NOMO-1 (cell line): ENCODE results near the gene OFD1.
A peak's percentile ranks its signal among the peaks of the same experiment; 100 is the strongest.

Experiments
- DNase-seq, 2 experiments: peaks; one replicate each; lab custom pipeline; 2025; ENCODE audit not compliant: unreplicated experiment in 2 of 2; lab: John Stamatoyannopoulos, UW

OFD1 gene

GRCh38 chrX:13734278-13735172, at the start of gene OFD1, which contains the start of gene TRAPPC2:
OFD1 (plus strand) TSS chrX:13734748; CDS start chrX:13735072, 324 bp downstream.
TRAPPC2 (minus strand) TSS chrX:13734620; CDS start chrX:13719963, 14,657 bp downstream.
- DNase-seq, result peak; percentile 97

GRCh38 chrX:13685126-13685763, 49.3 kb upstream of the OFD1 start:
- no peak for DNase-seq

- DNase-seq, result no peak
Measured at GRCh38 chrX:13687203-13687602, 47.3 kb upstream of the OFD1 start.

- peak in 1 of 2 experiments; percentile 16 for DNase-seq
Measured at GRCh38 chrX:13688384-13688957, 46.1 kb upstream of the OFD1 start.

- peak; percentile 63 to 79 for DNase-seq
Measured at GRCh38 chrX:13688958-13689740, 45.4 kb upstream of the OFD1 start, which contains the start of gene RAB9A. RAB9A (plus strand) TSS chrX:13689128; CDS start chrX:13708747, 19,619 bp downstream.

- DNase-seq, result peak in 1 of 2 experiments; percentile 32
Measured at GRCh38 chrX:13689741-13690211, 44.8 kb upstream of the OFD1 start.

DNA sequence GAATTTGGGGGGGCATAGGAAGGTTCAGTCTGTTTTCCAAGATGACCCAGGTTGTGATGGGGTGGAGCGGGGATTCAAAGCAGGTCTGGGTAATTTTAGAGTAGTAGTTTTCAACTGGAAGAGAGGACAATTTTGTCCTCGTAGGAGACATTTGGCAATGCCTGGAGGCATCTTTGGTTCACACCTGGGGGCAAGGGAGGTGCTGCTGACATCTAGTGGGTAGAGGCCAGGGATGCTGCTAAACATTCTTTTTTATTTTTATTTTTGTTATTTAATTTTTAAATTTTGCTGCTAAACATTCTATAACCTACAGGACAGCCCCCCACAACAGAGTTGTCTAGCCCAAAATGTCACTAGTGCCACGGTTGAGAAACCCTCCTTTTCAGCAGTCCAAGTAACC, 43.7 kb upstream of the OFD1 start:
- DNase-seq, result no peak

DNA sequence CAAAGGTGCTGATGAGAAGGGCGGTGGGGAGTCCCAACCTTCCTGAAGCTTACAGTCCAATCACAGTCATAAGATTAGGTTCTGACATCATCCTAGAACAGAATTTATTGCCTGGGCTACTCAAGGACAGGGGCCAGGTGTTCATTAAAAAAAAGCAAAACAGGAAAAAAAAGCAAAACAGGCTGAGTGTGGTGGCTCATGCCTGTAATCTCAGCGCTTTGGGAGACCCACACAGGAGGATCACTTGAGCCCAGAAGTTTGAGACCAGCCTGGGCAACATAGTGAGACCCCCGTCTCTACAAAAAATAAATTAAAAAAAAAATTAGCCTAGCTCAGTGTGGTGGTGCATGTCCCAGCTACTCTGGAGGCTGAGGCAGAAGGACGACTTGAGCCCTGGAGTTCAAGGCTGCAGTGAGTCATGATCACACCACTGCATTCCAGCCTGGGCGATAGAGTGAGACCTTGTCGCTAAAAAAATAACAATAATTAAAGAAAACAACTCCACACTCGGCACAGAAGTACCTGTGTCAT, 42.6 kb upstream of the OFD1 start:
- DNase-seq, result no peak

DNA sequence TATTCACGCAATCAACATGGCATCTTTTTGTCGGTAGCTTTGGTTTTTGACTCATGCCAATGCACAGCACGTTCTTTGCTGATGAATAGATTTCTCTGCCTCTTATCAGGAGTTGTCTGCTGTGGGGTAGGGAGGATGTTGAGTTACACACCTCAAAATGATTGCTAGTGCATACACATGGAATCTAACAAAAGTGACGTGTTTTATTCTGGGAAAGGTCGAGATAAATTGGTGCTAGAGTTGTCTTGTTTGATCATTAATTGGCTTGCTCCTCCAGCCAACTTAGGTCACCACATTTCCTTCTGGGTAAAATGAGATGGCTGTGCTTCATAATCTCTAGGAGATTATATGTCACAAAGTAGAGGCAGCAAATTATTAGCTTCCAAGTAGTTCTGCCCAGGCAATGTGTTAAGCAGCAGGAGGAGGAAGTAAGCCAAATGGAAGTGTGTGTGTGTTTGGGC, 41.7 kb upstream of the OFD1 start:
- no peak for DNase-seq

- DNase-seq, result peak; percentile 27 to 43
Measured at GRCh38 chrX:13693341-13693961, 41.1 kb upstream of the OFD1 start.

GRCh38 chrX:13694359-13694758, 40.2 kb upstream of the OFD1 start:
- no peak for DNase-seq

GRCh38 chrX:13694983-13695382, 39.6 kb upstream of the OFD1 start:
- DNase-seq, result no peak

DNA sequence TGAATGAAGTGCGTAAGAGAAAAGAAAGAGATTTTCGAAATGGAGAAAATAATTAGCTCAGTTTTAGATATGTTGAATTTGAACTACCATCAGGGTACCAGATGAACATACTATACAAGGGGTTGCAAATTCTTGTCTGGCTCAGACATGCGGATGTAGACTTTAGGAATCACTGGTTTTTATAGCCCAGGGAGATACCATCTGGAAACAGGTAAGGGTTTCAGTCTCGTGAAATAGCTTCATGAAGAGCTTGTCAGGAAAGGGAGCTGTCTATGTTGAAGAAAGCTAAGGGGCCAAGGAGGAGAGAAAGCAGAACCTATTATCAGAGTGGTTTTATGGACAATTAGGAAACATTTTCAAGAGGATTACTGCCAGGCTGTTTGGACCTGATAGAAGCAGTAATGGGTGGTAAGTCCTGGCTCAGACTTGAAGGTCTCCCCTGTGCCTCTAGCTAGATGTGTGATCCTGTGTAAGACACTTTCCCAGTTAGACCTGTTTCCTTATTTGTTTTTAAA, 38.9 kb upstream of the OFD1 start:
- DNase-seq, result peak; percentile 29 to 71

GRCh38 chrX:13697455-13697854, 37.1 kb upstream of the OFD1 start:
- peak; percentile 63 to 85 for DNase-seq

- DNase-seq, result no peak
Measured at GRCh38 chrX:13697976-13698375, 36.6 kb upstream of the OFD1 start.

GRCh38 chrX:13698432-13698831, 36.1 kb upstream of the OFD1 start:
- peak in 1 of 2 experiments; percentile 25 for DNase-seq

- DNase-seq, result peak in 1 of 2 experiments; percentile 57
Measured at GRCh38 chrX:13699183-13699826, 35.2 kb upstream of the OFD1 start.

DNA sequence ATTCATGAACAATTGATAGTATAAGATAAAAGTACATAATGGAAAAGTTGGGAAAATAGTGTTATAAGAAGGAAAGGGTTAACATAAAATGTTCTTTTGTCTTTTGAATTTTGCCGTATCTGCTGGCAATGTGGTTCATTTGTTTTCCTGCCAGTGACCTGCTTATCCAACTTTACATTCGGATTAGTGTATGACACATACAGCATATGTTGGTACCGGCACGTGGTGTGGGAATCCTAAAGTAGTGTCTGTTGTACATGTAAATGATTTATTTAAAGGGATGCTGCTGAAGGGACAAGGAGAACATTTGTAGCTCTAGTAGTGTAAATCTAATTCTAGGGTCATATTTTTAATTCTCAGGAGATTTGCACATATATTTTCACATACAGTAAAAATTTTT, 34.2 kb upstream of the OFD1 start:
- DNase-seq, result no peak
